Measurements from ENCODE around the gene EPC2. TPM values are rescaled to one million over a fixed set of nuclear protein-coding genes. Genes with fewer than 3 reads are reported as not detected.

Gene EPC2
- 14.8 TPM for polyA plus RNA-seq (2013, experiment 1 of 2; ENCODE audit: insufficient read length)
- polyA plus RNA-seq (2013, experiment 2 of 2; ENCODE audit: insufficient read length): 15.5 TPM

DNA sequence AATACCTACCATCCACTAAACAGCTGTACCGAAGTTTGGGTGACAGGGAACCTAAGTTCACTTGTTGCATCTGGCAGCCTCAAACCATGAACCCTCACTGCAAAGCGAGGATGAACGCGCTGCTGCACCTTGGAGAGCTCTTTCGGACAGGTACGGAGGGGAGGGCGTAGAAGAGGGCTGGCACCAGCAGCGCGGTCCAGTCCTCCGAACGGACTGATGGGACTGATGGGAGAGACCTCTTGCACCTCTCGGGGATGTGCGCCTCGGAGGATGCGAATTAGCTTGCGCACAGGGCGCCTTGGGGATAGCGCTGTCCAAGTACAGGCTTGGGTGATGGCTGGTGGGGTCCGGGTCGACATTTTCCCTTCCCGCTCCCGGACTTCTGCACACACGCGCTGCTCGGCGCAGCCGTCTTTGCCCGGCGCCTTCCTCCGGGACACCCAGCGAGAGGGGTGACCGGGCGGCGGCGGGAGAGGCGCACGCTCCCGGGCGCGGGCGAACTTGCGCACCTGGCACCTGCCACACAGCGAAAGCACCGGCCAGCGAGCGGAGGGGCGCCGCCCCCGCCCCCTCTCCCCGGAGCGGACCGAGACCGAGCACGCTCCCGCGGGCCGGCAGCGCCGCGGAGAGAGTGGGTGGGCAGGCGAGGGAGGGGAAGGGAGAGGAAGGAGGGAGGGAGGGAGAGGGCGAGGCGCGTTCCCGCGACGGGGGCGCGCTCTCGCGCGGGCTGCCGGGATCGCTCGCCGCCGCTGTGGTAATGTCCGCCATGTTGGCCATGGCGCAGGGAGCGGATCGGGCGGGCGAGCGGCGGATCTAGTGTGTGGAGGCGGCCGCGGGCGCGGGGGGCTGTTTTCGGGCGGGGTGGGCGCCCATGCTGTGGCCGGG is at the start of gene EPC2:
Gene EPC2 (plus strand): TSS at position 754 of the 885 bp plus-strand sequence. CDS start 267 bp downstream, outside the sequence.
- DNase-seq: peak; percentile 79

DNA sequence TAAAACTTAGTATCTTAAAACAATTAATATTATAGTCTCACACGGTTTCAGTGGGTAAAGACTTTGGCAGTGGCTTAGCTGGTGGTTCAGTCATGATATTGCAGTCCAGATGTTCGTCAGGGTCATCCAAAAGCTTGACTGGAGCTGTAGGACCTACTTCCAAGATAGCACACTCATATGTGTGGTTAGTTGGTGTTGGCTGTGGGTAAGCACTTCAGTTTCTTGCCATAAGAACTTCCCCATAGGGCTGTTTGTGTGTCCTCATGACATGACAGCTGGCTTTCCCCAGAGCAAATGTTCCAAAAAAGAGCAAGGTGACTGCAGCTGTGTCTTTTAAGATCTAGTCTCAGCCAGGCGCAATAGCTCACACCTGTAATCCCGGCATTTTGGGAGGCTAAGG is 48.5 kb upstream of the EPC2 start:
- DNase-seq: no peak

DNA sequence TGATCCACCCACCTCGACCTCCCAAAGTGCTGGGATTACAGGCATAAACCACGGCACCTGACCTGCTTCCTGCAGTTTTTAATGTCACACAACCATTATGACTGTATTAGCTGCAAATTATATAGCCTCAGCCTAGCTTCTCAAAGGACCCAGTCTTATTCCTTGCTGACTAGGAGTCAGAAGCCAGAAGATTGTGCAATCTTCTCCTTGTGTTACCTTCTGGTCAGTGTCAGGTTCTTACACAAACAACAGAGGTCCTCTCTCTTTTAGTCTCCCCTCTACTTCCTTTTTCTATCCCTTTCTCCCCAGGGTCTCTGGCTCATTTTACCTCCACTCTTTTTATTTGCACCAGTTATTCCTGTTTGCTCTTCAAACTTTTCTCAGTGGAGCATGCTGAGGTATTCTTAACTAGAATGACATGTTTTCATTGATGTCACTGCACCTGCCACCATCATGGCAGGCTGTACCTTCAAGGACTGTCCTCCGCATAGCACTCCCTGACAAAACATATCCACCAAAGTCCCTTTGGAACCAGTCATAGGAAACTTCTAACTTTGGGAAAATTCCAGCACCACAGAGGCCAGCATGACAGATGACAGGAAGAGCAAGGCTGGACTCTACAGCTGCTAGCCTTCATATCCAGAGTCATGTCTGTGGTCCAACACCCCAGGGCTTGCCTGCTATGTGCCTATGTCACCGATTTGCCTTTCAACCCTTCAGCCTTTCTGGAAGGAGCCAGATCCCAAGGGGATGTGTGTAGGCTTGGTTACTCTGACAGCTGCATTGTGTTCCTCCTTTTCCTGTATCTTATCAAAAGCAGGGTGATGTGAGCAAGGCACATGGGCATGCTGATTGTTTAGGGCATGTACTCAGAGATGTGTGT is 45.2 kb upstream of the EPC2 start:
- no peak for DNase-seq

DNA sequence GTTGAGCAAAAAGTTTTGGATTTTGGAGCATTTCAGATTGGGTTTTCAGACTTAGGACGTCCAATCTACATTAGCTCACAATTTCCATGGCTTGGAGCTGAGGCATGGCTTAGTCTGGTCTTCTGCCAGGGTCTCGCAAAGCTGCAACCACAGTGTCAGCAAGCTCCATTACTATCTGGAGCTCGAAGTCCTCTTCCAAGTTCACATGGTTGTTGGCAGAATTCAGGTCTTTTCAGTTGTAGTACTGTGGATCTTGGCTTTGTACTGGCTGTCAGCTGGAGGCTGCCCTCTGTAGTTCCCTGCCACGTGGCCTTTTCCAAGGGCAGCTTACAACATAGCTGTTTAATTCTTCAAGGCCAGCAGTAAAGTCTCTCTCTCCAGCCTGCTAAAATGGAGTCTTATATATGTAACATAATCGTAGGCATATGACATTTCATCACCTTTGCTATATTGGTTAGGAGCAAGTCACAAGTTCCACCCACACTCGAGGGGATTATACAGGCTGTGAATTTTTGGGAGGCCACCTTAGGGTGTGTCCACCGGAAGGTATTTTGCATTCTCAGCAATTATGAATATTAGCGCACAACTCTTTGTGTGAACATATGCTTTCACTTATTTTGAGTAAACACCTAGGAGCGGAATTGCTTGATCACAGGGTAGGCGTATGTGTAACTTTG is 41.5 kb upstream of the EPC2 start:
- DNase-seq: no peak

GRCh38 chr2:148603562-148603920 is 41.0 kb upstream of the EPC2 start:
- no peak for DNase-seq

DNA sequence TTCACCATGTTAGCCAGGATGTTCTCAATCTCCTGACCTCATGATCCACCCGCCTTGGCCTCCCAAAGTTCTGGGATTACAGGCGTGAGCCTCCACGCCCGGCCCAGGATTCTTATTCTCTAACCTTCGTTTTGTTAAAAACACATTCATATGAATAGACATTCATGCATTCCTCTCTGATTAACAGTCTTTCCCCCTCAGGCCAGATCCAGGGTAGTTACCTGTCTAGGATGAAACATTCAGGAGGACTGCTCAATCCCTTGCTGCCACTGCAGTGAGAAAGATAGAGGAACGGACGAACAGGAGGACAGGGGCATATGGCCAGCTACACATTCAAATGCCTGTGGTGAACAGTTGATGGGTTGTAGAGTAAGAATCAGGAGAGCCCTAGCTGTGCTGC is 39.6 kb upstream of the EPC2 start:
- DNase-seq: no peak

DNA sequence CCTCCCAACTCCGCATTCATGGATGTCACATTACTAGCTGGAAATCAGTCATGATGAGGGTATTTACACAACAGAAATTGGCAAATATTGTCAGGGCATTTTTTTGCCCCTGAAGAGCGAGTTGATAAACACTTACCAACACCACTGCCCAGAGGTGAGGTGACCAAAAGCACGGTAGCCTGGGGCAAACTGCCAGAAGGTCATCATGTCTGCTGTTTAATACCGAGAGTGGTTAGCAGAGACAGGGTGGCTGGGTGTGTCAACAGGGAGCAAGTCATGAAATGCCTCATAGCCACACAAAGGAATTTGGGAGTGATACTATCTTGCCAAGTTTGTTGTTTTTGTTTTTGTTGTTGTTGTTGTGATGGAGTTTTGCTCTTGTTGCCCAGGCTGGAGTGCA is 37.0 kb upstream of the EPC2 start:
- DNase-seq: no peak

DNA sequence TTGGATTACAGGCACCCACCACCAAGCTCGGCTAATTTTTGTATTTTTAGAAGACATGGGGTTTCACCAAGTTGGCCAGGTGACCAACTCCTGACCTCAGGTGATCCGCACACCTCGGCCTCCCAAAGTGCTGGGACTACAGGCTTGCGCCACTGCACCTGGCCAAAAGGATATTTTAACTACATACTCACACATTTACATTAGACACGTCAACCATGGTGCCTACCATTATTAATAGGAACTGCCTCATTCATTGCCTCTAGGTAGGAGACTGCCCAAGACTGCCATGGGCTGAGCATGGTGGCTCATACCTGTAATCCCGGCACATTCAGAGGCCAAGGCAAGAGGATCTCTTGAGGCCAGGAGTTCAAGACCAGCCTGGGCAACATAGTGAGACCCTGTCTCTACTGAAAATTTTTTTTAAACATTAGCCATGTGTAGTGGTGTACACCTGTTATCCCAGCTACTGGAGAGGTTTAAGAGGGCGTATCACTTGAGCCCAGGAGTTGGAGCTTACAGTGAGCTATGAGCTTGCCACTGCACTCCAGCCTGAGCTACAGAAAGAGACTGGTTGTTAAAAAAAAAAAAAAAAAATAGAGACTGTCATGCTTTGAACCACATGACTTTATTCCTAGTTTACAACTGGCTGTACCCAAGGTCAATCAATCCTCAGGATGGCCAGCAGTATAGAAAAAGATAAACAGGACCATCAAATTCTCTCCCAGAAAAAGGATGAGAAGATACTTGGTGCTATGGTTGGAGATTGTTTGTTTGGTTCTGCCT is 31.1 kb upstream of the EPC2 start:
- DNase-seq: no peak

DNA sequence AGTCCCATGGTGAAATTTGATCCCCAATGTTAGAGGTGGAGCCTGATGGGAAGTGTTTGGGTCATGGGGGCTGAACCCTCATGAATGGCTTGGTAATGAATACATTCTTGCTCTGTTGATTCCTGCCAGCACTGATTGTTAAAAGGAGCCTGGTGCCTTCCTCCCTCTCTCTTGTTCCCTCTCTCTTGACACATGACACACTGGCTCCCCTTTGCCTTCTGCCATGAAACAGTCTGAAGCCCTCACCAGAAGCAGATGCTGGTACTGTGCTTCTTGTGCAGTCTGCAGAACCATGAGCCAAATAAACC is 30.6 kb upstream of the EPC2 start:
- DNase-seq: peak; percentile 16

DNA sequence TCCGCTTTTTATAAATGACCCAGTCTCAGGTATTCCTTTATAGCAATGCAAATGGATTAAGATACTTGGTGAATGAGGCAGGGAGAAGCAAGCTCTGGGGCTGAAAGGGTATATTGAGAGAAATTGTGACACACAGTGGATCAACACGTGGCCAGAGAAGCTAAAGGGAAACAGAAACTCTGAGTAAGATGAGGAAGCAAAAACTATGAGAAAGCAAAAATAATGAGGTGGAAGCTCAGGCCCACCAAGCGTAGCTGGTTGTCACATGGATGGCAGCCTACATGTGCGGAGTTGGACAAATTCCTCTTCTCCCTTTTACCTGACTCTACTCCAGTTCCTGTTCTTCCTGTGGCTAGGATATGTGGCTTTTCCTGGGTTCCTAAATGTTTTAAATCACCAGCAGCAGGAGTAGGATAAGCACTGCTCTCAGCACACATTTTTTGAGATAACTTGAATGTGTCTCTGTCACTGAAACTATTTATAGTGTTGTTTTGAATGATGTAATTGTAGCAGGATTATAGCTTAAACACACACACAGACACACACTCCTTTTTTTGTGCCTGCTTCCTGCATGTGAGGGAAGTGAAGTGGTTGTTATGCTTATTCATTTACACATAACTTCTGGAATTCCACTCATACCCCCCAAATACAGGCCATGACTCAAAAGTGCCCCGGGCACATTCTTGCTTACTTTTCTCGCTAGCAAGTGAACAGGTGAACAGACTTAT is 30.1 kb upstream of the EPC2 start:
- peak; percentile 74 for DNase-seq

DNA sequence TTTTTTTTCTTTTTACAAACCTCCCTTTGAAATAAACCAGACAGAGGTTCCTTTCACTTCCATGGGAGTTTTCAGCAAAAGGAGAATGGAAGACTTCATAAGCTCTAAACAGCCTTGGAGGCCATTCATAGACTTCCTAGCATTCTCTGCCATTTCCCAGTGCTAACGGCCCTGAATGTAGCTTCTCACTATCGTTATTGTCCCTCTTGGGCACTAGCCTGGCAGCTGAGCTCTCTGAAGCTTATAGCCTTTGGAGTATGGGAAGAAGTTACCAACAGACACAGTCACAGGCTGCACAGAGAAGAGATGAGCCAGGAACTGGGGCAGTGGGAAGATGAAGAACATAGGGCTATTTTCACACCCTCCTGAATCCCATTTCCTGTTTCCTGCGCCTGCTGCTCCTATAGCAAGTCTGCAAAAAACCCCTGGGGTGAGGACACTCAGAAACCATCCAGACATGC is 29.1 kb upstream of the EPC2 start:
- DNase-seq: no peak

DNA sequence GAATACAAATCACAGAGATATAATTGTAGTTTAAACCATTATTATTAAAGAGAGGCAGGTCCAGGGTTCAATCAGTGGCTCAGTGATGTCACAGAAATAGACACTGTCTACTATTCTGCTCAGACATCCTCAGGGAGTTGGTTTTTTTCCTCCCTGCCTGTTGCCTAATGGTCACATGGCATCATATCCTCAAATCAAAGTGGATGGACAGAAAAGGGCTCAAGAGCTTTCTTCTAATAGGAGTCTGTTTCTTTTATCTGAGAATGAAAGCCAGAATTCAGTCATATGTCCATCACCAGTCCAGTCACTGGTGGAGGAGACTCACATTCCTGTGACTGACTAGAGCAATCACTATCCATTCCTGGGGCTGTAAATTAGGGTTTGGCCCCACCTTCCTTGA is 27.9 kb upstream of the EPC2 start:
- DNase-seq: no peak

DNA sequence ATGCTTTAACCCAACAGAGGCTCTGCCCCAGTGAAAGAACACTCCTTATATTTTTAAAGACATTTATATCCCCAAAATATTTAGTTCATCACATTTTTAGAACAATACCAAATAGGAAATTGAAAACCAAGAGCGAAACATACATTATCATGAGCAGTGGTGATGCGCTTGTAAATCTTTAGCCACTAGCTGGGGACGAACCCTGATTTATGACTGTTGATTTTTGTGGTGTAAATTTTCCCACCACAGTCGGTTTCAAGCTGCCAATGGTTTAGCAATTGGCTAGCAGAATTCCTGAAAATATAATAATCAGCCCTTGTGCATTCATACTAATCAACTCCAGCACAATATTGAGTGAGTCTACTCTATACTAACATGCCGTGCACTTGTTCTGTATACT is 27.3 kb upstream of the EPC2 start:
- no peak for DNase-seq

DNA sequence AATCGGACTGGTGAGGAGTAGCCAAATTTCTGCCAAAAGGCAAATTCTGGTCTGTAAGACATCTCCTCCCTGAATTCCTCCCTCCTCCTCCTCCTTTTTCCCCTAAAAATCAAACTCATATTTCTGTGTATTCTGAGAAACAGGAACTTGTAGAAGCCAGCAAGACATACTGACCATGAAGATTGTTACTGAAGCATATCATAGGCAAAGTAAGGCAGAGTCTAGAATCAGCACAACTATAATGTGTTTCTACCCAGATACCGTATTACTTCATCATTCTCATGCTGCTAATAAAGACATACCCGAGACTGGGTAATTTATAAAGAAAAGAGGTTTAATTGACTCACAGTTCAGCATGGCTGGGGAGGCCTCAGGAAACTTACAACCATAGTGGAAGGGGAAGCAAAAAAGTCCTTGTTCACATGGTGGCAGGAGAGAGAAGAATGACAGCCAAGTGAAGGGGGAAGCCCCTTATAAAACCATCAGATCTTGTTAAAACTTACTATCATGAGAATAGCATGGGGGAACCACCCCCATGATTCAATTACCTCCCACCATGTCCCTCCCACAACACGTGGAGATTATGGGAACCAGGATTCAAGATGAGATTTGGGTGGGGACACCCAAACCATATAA is 24.9 kb upstream of the EPC2 start:
- DNase-seq: no peak

DNA sequence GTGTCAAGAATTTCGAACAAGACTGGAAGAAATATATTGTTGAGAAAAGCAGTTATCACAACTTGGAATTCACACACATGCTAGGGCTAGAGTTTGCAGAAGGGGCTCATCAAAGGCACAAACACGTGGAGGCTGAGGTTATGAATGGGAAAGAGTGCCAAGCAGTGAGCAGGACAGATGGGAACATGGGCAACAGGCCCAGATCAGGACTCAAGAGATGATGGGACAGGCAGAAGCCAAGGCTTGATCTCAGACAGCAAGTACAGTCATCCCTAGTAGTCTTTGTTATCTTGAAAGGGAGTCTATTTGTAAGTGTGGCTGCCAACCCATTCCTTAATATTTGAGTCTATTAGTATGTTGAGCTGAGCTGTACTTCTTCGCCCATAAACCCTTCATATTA is 22.2 kb upstream of the EPC2 start:
- DNase-seq: no peak

DNA sequence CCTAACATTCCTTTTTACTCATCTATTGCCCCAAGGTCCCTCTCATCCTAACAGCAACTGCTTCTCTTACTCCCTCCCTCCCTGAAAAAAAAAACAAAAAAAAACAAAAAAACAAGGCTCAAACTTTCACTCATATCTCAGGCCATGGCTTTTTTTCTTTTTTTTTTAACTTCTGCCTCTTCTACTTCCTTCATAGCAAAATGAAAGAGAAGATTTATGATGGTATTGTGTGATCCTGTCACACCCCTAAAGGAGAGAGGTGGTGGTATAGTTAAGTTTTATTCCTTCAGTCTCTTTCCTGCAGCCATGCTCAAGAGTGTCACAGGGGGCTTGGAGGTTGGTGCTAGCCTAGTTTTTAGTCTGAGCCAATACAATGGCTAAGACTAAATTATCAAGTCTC is 21.5 kb upstream of the EPC2 start:
- DNase-seq: no peak

GRCh38 chr2:148627224-148627623 is 17.3 kb upstream of the EPC2 start:
- DNase-seq: no peak

GRCh38 chr2:148634749-148635148 is 9.8 kb upstream of the EPC2 start:
- no peak for DNase-seq

- DNase-seq: no peak
These were observed 6.0 kb upstream of the EPC2 start for GRCh38 chr2:148638543-148638942.

DNA sequence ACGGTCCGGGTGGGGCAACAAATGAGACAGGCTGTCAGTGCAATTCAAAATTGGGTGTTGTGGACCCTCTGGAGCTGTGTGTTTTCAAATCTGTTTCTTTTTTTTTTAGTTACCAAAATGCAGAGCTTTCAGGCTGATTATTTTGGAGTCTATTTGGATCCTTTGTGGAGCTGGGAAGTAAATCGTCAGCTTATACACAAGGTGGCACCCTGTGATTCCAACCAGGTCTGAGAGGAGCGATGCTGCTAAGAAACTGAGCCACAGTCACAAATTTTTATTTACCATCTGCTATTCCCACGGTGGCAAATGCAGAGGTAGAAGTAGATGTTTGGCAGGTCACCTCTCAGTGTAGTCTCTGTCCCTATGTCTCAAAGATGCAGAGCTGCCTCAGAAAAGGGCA is 3.8 kb upstream of the EPC2 start:
- DNase-seq: peak; percentile 11

All from fibroblast of skin of back (primary cell).